Calu3 (cell line): Measurements from ENCODE around the gene DAPK2. TPM values are rescaled to one million over a fixed set of nuclear protein-coding genes. Genes with fewer than 3 reads are reported as not detected.

ENCODE experiments used
- BruUV-seq: library from RNA; stranded (reverse); fragments of 400-500 nt; replicated peaks from 2 replicates; lab custom pipeline; 2021; lab: Mats Ljungman, UMichigan
- CTCF ChIA-PET: fragments of 300-600 bp; sonication (Branson Sonifier 250); formaldehyde crosslinking; loops from one replicate; lab custom pipeline; 2022; ENCODE audit warnings: antibody characterized with exemption; lab: Charles Lee
- DNase-seq: peaks from one replicate; pipeline ENCODE4 v3.0.0; 2022
- H3K27ac Mint-ChIP-seq: one replicate; pipeline ENCODE4 v1.8.0; 2022; ENCODE audit warnings: mixed read lengths; ENCODE audit not compliant: unreplicated experiment
- H3K27me3 Mint-ChIP-seq: one replicate; pipeline ENCODE4 v1.8.0; 2022; ENCODE audit warnings: mixed read lengths; ENCODE audit not compliant: unreplicated experiment
- H3K36me3 Mint-ChIP-seq: one replicate; pipeline ENCODE4 v1.8.0; 2022; ENCODE audit warnings: mild to moderate bottlenecking, moderate library complexity, mixed read lengths; ENCODE audit not compliant: insufficient read depth, unreplicated experiment
- H3K4me1 Mint-ChIP-seq: one replicate; pipeline ENCODE4 v1.8.0; 2022; ENCODE audit warnings: mild to moderate bottlenecking, low read depth, mixed read lengths; ENCODE audit not compliant: unreplicated experiment
- H3K4me3 Mint-ChIP-seq: one replicate; pipeline ENCODE4 v1.8.0; 2022; ENCODE audit warnings: mild to moderate bottlenecking, low read depth, moderate library complexity, mixed read lengths; ENCODE audit not compliant: unreplicated experiment
- H3K9me3 Mint-ChIP-seq: one replicate; pipeline ENCODE4 v1.8.0; 2022; ENCODE audit warnings: low read depth, mixed read lengths; ENCODE audit not compliant: unreplicated experiment
- CTCF ChIP-seq: fragments of 200-600 bp; IDR thresholded peaks from one replicate; pipeline ENCODE4 v1.8.0; 2022; ENCODE audit warnings: antibody characterized with exemption; ENCODE audit not compliant: unreplicated experiment
- intact Hi-C: fragments of 100-400 bp; cut with micrococcal nuclease; formaldehyde crosslinking; loops from one replicate; pipeline ENCODE4 v1.10.0; 2022; ENCODE audit not compliant: unreplicated experiment
- total RNA-seq: library from RNA; stranded (reverse); gene quantifications from 2 replicates; pipeline ENCODE4 v1.2.3, GENCODE V29; 2022

Gene DAPK2
- total RNA-seq, 1 experiment from 2014 or later = 1.1 TPM

GRCh38 chr15:63909819-63910437 is 136.4 kb downstream of the DAPK2 start:
- intact Hi-C loops = no loop called here
- Mint-ChIP-seq H3K4me1 (no peaks in the 10 kb centered on the region), H3K9me3 (no peaks in the 10 kb centered on the region), H3K27me3 (peaks cover 52% of the 10 kb centered on the region), H3K4me3 (no peak overlapping the region), H3K27ac (no peak overlapping the region), H3K36me3 (no peaks in the 10 kb centered on the region)
- CTCF ChIA-PET = no interaction called here
- no peak for TF ChIP-seq CTCF
- DNase-seq = no peak
- BruUV-seq = no TSS peak

GRCh38 chr15:63908991-63909390 is 137.3 kb downstream of the DAPK2 start:
- Mint-ChIP-seq H3K9me3 (no peaks in the 10 kb centered on the region), H3K4me3 (no peak overlapping the region), H3K27me3 (peaks cover 43% of the 10 kb centered on the region), H3K36me3 (no peaks in the 10 kb centered on the region), H3K4me1 (no peaks in the 10 kb centered on the region), H3K27ac (no peak overlapping the region)
- no peak for TF ChIP-seq CTCF
- no TSS peak for BruUV-seq
- CTCF ChIA-PET = no interaction called here
- intact Hi-C loops = no loop called here
- no peak for DNase-seq

- TF ChIP-seq CTCF = no peak
- Mint-ChIP-seq H3K4me1 (no peaks in the 10 kb centered on the region), H3K36me3 (no peaks in the 10 kb centered on the region), H3K9me3 (no peaks in the 10 kb centered on the region), H3K4me3 (no peak overlapping the region), H3K27me3 (peaks cover 37% of the 10 kb centered on the region), H3K27ac (no peak overlapping the region)
- CTCF ChIA-PET = no interaction called here
- intact Hi-C loops = no loop called here
- no peak for DNase-seq
- no TSS peak for BruUV-seq
These were observed 138.0 kb downstream of the DAPK2 start for GRCh38 chr15:63908281-63908680.

- Mint-ChIP-seq H3K4me1 (no peaks in the 10 kb centered on the region), H3K27me3 (peaks cover 37% of the 10 kb centered on the region), H3K4me3 (no peak overlapping the region), H3K27ac (no peak overlapping the region), H3K9me3 (no peaks in the 10 kb centered on the region), H3K36me3 (no peaks in the 10 kb centered on the region)
- no TSS peak for BruUV-seq
- DNase-seq = no peak
- no peak for TF ChIP-seq CTCF
- intact Hi-C loops = no loop called here
- CTCF ChIA-PET = no interaction called here
These were observed 138.8 kb downstream of the DAPK2 start for GRCh38 chr15:63907521-63907920.
